ENCODE data around the gene USP15.

- no peak for TF ChIP-seq EZH2 (IDR thresholded peaks at IDR 0.05; ENCODE audit: insufficient read depth, poor library complexity, severe bottlenecking)
- TF ChIP-seq EZH2phosphoT487 (IDR thresholded peaks at IDR 0.05; ENCODE audit: insufficient read depth, low read depth), result no peak
Observed at GRCh38 chr12:62438098-62438692, 178.0 kb downstream of the USP15 start.
